SK-N-SH (cell line): Measurements from ENCODE around the gene TMOD3. TPM values are rescaled to one million over a fixed set of nuclear protein-coding genes. Genes with fewer than 3 reads are reported as not detected.

Experiments
- CTCF ChIA-PET: fragments of 300-600, 350-600 bp; formaldehyde crosslinking; extraction: SDS; loops from one replicate; lab custom pipeline; 2021; lab: Yijun Ruan, JAX
- POLR2A ChIA-PET: fragments of 350-600 bp; sonication (Branson Sonifier 250); formaldehyde crosslinking; extraction: SDS; loops from one replicate; lab custom pipeline; 2020; ENCODE audit warnings: antibody characterized with exemption, inconsistent platforms; lab: Yijun Ruan, JAX
- DNase-seq: peaks from one replicate; pipeline ENCODE4 v3.0.0; 2012
- H2AFZ ChIP-seq: fragments of 200-600 bp; sonication (generic); 2 replicates; pipeline ENCODE4 v1.8.1; 2016; ENCODE audit warnings: antibody characterized with exemption, mild to moderate bottlenecking, low read depth
- H3F3A ChIP-seq: fragments of 200-600 bp; sonication (generic); replicated peaks from 2 replicates; pipeline ENCODE3; 2016; ENCODE audit warnings: antibody characterized with exemption, mild to moderate bottlenecking; ENCODE audit not compliant: insufficient read depth
- H3K27ac ChIP-seq, 2 experiments: fragments of 200-500 bp in 1 of 2; fragments of 200-600 bp in 1 of 2; sonication (Bioruptor generic) in 1 of 2; sonication (generic), shearing (Covaris generic) in 1 of 2; 2 replicates each; pipeline versions ENCODE4 v1.5.1 to v1.6.1; 2014 to 2016; ENCODE audit warnings: low read depth in 2 of 2, inconsistent platforms in 1 of 2, low read length in 1 of 2, mild to moderate bottlenecking in 1 of 2, mixed read lengths in 1 of 2
- H3K27me3 ChIP-seq: fragments of 200-600 bp; sonication (generic), shearing (Covaris generic); 2 replicates; pipeline ENCODE4 v1.6.1; 2016; ENCODE audit warnings: mixed run types; ENCODE audit not compliant: insufficient read depth
- H3K36me3 ChIP-seq, 2 experiments: fragments of 200-500 bp in 1 of 2; fragments of 200-600 bp in 1 of 2; sonication (Bioruptor generic) in 1 of 2; sonication (generic) in 1 of 2; replicated peaks in 1 of 2; 2 replicates each; pipeline versions ENCODE3 to v1.5.1; 2014 to 2016; ENCODE audit warnings: low read length in 1 of 2, mild to moderate bottlenecking in 1 of 2; ENCODE audit not compliant: insufficient read depth in 2 of 2, control insufficient read depth in 1 of 2
- H3K4me1 ChIP-seq, 2 experiments: fragments of 200-500 bp in 1 of 2; fragments of 200-600 bp in 1 of 2; sonication (Bioruptor generic) in 1 of 2; sonication (generic), shearing (Covaris generic) in 1 of 2; 2 replicates each; pipeline versions ENCODE4 v1.5.1 to v1.6.1; 2014 to 2016; ENCODE audit warnings: low read depth in 1 of 2, low read length in 1 of 2, mixed run types in 1 of 2; ENCODE audit not compliant: insufficient read depth in 2 of 2, control insufficient read depth in 1 of 2
- H3K4me2 ChIP-seq: fragments of 200-600 bp; sonication (generic), shearing (Covaris generic); 2 replicates; pipeline ENCODE4 v1.6.1; 2017; ENCODE audit warnings: mixed run types
- H3K4me3 ChIP-seq, 2 experiments: fragments of 200-500 bp in 1 of 2; fragments of 200-600 bp in 1 of 2; sonication (Bioruptor generic) in 1 of 2; sonication (generic), shearing (Covaris generic) in 1 of 2; 2 replicates each; pipeline versions ENCODE4 v1.5.1 to v1.8.1; 2014 to 2016; ENCODE audit warnings: low read depth in 2 of 2, inconsistent platforms in 1 of 2, low read length in 1 of 2, mild to moderate bottlenecking in 1 of 2, mixed read lengths in 1 of 2, moderate library complexity in 1 of 2
- H3K79me2 ChIP-seq: fragments of 200-600 bp; sonication (generic); 2 replicates; pipeline ENCODE4 v1.8.1; 2017; ENCODE audit warnings: mild to moderate bottlenecking; ENCODE audit not compliant: insufficient read depth
- H3K9ac ChIP-seq: fragments of 200-600 bp; sonication (generic); 2 replicates; pipeline ENCODE4 v1.6.1; 2017; ENCODE audit warnings: mixed run types
- H3K9me2 ChIP-seq: fragments of 200-600 bp; sonication (generic); 2 replicates; pipeline ENCODE4 v1.6.1; 2017; ENCODE audit warnings: mixed run types
- H3K9me3 ChIP-seq: fragments of 200-600 bp; sonication (generic); 2 replicates; pipeline ENCODE4 v1.6.1; 2017; ENCODE audit warnings: mixed run types, mild to moderate bottlenecking, moderate library complexity
- H4K20me1 ChIP-seq: fragments of 200-600 bp; sonication (generic); 2 replicates; pipeline ENCODE4 v1.6.1; 2017; ENCODE audit warnings: mild to moderate bottlenecking, mixed run types; ENCODE audit not compliant: insufficient read depth
- CHD2 ChIP-seq: fragments of 150-350 bp; IDR thresholded peaks from 2 replicates; pipeline ENCODE4 v1.6.1; 2018; ENCODE audit warnings: low read length; ENCODE audit not compliant: partially characterized antibody
- ELF1 ChIP-seq: IDR thresholded peaks from 2 replicates; pipeline ENCODE4 v1.4.0; 2012
- EZH2phosphoT487 ChIP-seq: fragments of 200-600 bp; sonication (generic); IDR thresholded peaks from 2 replicates; pipeline ENCODE4 v1.6.1; 2017; ENCODE audit warnings: low read depth, mixed run types, mild to moderate bottlenecking, antibody characterized with exemption, moderate library complexity, borderline replicate concordance
- FOXJ3 ChIP-seq: sonication (generic); formaldehyde crosslinking; IDR thresholded peaks from 2 replicates; pipeline ENCODE4 v1.5.1; 2020; ENCODE audit warnings: mild to moderate bottlenecking, missing genetic modification reagents
- GABPA ChIP-seq: IDR thresholded peaks from 2 replicates; pipeline ENCODE4 v1.4.0; 2012; ENCODE audit warnings: low read depth, mild to moderate bottlenecking
- GATA2 ChIP-seq: sonication (generic); formaldehyde crosslinking; IDR thresholded peaks from 2 replicates; pipeline ENCODE4 v1.5.0; 2020; ENCODE audit warnings: mild to moderate bottlenecking, missing genetic modification reagents
- JUND ChIP-seq: IDR thresholded peaks from 2 replicates; pipeline ENCODE4 v1.4.0; 2012
- MEF2A ChIP-seq: IDR thresholded peaks from 2 replicates; pipeline ENCODE4 v1.4.0; 2012; ENCODE audit warnings: low read depth, borderline replicate concordance
- MXI1 ChIP-seq: IDR thresholded peaks from 2 replicates; pipeline ENCODE4 v1.6.1; 2012; ENCODE audit warnings: mild to moderate bottlenecking, low read depth, low read length, improper control_type of control experiment
- NFIC ChIP-seq: IDR thresholded peaks from 2 replicates; pipeline ENCODE4 v1.4.0; 2012; ENCODE audit warnings: borderline replicate concordance
- NRF1 ChIP-seq: IDR thresholded peaks from 2 replicates; pipeline ENCODE4 v1.6.1; 2012; ENCODE audit warnings: low read depth, mild to moderate bottlenecking, low read length
- POLR2AphosphoS5 ChIP-seq: IDR thresholded peaks from 2 replicates; pipeline ENCODE4 v1.6.1; 2012; ENCODE audit warnings: low read depth, low read length
- RAD21 ChIP-seq: IDR thresholded peaks from 2 replicates; pipeline ENCODE4 v1.6.1; 2012; ENCODE audit warnings: mild to moderate bottlenecking, low read length
- RFX5 ChIP-seq: IDR thresholded peaks from 2 replicates; pipeline ENCODE4 v1.6.1; 2012; ENCODE audit warnings: mild to moderate bottlenecking, improper control_type of control experiment, low read length
- SMC3 ChIP-seq: IDR thresholded peaks from 2 replicates; pipeline ENCODE4 v1.6.1; 2012; ENCODE audit warnings: low read depth, low read length, improper control_type of control experiment
- TCF12 ChIP-seq: IDR thresholded peaks from 2 replicates; pipeline ENCODE4 v1.4.0; 2012
- TEAD4 ChIP-seq: IDR thresholded peaks from 2 replicates; pipeline ENCODE4 v1.4.0; 2012; ENCODE audit warnings: mild to moderate bottlenecking, borderline replicate concordance; ENCODE audit not compliant: insufficient read depth
- WGBS: methylation state at CpG from one replicate; pipeline ENCODE4 v1.1.6; 2017; ENCODE audit warnings: low lambda C conversion rate; 5-methylcytosine and 5-hydroxymethylcytosine counted together
- polyA plus RNA-seq, 3 experiments: library from polyadenylated mRNA; depleted of rRNA; stranded (reverse); fragments of >200 nt; gene quantifications; 2 replicates each; pipeline ENCODE4 v1.2.3, GENCODE V29; 2012
- TF ChIP-seq, protein P1 (sequence below): IDR thresholded peaks from 2 replicates; pipeline ENCODE4 v1.4.0; 2012; ENCODE audit warnings: low read depth
- TF ChIP-seq, protein P2 (sequence below): IDR thresholded peaks from 2 replicates; pipeline ENCODE4; 2012
- TF ChIP-seq, protein P3 (sequence below): fragments of 150-350 bp; IDR thresholded peaks from 2 replicates; pipeline ENCODE4 v1.6.1; 2016; ENCODE audit warnings: mild to moderate bottlenecking, low read depth, low read length

The TMOD3 gene
- polyA plus RNA-seq, 1 of the 3 experiments (the other 2 are of a cell fraction): 6.0 TPM

DNA sequence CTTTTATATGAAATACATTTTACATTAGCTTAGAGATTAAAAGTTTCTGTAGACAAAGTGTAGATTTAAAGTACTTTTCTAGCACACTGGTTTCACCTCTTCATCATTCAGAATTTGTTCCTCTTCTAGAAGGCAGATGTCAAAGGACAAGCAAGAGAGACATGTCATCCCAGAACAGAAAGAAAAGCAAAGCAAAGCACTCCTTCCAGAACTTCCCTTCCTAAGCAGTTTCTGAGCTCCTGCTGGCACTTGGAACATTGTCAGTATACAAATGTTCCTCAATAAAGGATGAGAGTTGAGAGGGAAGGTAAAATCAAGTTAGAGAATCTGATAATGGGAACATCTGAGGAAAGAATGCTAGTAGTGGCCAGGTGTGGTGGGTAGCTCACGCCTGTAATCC lies 26.2 kb downstream of the TMOD3 start:
- no peak for TF ChIP-seq TEAD4
- no peak for TF ChIP-seq NFIC
- no peak for TF ChIP-seq SMC3
- TF ChIP-seq, protein P1, sequence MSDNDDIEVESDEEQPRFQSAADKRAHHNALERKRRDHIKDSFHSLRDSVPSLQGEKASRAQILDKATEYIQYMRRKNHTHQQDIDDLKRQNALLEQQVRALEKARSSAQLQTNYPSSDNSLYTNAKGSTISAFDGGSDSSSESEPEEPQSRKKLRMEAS: no peak
- TF ChIP-seq, protein P2, sequence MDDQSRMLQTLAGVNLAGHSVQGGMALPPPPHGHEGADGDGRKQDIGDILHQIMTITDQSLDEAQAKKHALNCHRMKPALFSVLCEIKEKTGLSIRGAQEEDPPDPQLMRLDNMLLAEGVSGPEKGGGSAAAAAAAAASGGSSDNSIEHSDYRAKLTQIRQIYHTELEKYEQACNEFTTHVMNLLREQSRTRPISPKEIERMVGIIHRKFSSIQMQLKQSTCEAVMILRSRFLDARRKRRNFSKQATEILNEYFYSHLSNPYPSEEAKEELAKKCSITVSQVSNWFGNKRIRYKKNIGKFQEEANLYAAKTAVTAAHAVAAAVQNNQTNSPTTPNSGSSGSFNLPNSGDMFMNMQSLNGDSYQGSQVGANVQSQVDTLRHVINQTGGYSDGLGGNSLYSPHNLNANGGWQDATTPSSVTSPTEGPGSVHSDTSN: no peak
- TF ChIP-seq, protein P3, sequence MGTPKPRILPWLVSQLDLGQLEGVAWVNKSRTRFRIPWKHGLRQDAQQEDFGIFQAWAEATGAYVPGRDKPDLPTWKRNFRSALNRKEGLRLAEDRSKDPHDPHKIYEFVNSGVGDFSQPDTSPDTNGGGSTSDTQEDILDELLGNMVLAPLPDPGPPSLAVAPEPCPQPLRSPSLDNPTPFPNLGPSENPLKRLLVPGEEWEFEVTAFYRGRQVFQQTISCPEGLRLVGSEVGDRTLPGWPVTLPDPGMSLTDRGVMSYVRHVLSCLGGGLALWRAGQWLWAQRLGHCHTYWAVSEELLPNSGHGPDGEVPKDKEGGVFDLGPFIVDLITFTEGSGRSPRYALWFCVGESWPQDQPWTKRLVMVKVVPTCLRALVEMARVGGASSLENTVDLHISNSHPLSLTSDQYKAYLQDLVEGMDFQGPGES: no peak
- no peak for TF ChIP-seq MXI1
- no peak for TF ChIP-seq POLR2AphosphoS5
- TF ChIP-seq GATA2 (CRISPR knock-in tag): no peak
- TF ChIP-seq RFX5: no peak
- no peak for TF ChIP-seq TCF12
- TF ChIP-seq NRF1: no peak
- no peak for TF ChIP-seq MEF2A
- TF ChIP-seq FOXJ3 (CRISPR knock-in tag): no peak
- no peak for TF ChIP-seq EZH2phosphoT487
- TF ChIP-seq GABPA: no peak
- no peak for TF ChIP-seq ELF1
- no peak for TF ChIP-seq CHD2
- no peak for TF ChIP-seq RAD21
- no peak for TF ChIP-seq JUND
- peaks cover 0 to 12% of the 10 kb centered on the region in 2 experiments for H3K36me3 ChIP-seq
- no peaks in the 10 kb centered on the region for H3F3A ChIP-seq
- H3K9me3 ChIP-seq: no peaks in the 10 kb centered on the region
- no peak overlapping the region for H2AFZ ChIP-seq
- no peaks in the 10 kb centered on the region for H3K27me3 ChIP-seq
- 94% methylated on average over 1 of the region's 1 CpG for WGBS
- H3K4me2 ChIP-seq: no peak overlapping the region
- peaks cover 45% of the 10 kb centered on the region for H4K20me1 ChIP-seq
- ChIA-PET CTCF (interaction anchor here (1.2 to 1.6 kb wide), 3 partner anchors 11 to 79 kb away, joined by 3 to 4 read pairs (median 3); no protein-coding TSS in a partner anchor), POLR2A (no interaction called here)
- H3K4me3 ChIP-seq: no peak overlapping the region
- DNase-seq: no peak
- peaks cover 99% of the 10 kb centered on the region for H3K79me2 ChIP-seq
- no peaks in the 10 kb centered on the region for H3K9me2 ChIP-seq
- H3K4me1 ChIP-seq: peaks cover 0 to 17% of the 10 kb centered on the region in 2 experiments; a peak in 1 of 4 replicates
- H3K9ac ChIP-seq: no peak overlapping the region
- no peak overlapping the region for H3K27ac ChIP-seq
